K562 (cell line): ENCODE results near the gene ART1. TPM values are rescaled to one million over a fixed set of nuclear protein-coding genes. Genes with fewer than 3 reads are reported as not detected.
A peak's percentile ranks its signal among the peaks of the same experiment; 100 is the strongest.

Source experiments
- ZNF354B ChIP-seq: fragments of 250-450 bp; sonication (Bioruptor Pico); IDR thresholded peaks from 2 replicates; pipeline ENCODE4 v1.4.0; 2020
- ZNF551 ChIP-seq: fragments of 250-450 bp; sonication (Bioruptor Pico); IDR thresholded peaks from 2 replicates; pipeline ENCODE4 v1.5.0; 2021; ENCODE audit warnings: mild to moderate bottlenecking, moderate library complexity
- ZNF764 ChIP-seq: fragments of 250-450 bp; sonication (Bioruptor Pico); IDR thresholded peaks from 2 replicates; pipeline ENCODE4 v1.4.0; 2020; ENCODE audit warnings: low read depth, mild to moderate bottlenecking, moderate library complexity
- ZSCAN32 ChIP-seq: fragments of 450-650 bp; formaldehyde crosslinking; IDR thresholded peaks from 2 replicates; pipeline ENCODE4 v1.4.0; 2020; ENCODE audit warnings: mild to moderate bottlenecking, moderate library complexity
- ZZZ3 ChIP-seq: fragments of 450-650 bp; IDR thresholded peaks from 2 replicates; pipeline ENCODE4 v1.6.1; 2016; ENCODE audit warnings: antibody characterized with exemption, mild to moderate bottlenecking, moderate library complexity
- polyA plus RNA-seq, 8 experiments: library from polyadenylated mRNA; depleted of rRNA in 4 of 8; stranded (reverse) in 5 of 8; unstranded in 3 of 8; fragments of >200 nt; fragmentation: Nextera tagmentation in 2 of 8; fragmentation: Illumina TruSeq in 1 of 8; extraction: Ambion mirVana in 2 of 8; extraction: Trizol in 1 of 8; gene quantifications; 2 replicates each; pipeline versions ENCODE4 v1.2.1 to v1.2.3, GENCODE V29; 2011 to 2014; ENCODE audit warnings: inconsistent platforms in 1 of 8, missing spikeins in 1 of 8
- total RNA-seq, 7 experiments: library from RNA; depleted of rRNA in 6 of 7; stranded (reverse); fragments of >200 nt in 6 of 7; fragmentation: Illumina TruSeq in 2 of 7; extraction: Trizol in 2 of 7; gene quantifications; 2 replicates each; pipeline versions ENCODE4 v1.2.1 to v1.2.3, GENCODE V29; 2011 to 2021; ENCODE audit warnings: low replicate concordance in 1 of 7
- TF ChIP-seq, protein P1 (sequence below), 2 experiments: fragments of 450-650 bp in 1 of 2; sonication (generic) in 1 of 2; formaldehyde crosslinking in 1 of 2; IDR thresholded peaks; 2 replicates each; pipeline versions ENCODE4 v1.7.1 to v1.9.0; 2016 to 2022; ENCODE audit warnings: inconsistent platforms in 1 of 2, mild to moderate bottlenecking in 1 of 2, missing genetic modification reagents in 1 of 2
- TF ChIP-seq, protein P2 (sequence below), 2 experiments: fragments of 450-650 bp; formaldehyde crosslinking in 1 of 2; IDR thresholded peaks; 2 replicates each; pipeline versions ENCODE4 v1.4.0 to v1.6.1; 2014 to 2020; ENCODE audit warnings: mild to moderate bottlenecking in 2 of 2, borderline replicate concordance in 1 of 2, low read depth in 1 of 2

Gene ART1
- total and polyA plus RNA-seq, 9 of the 15 experiments (the other 6 are each of a cell fraction or from before 2014, with no cell fraction given), result not detected

DNA sequence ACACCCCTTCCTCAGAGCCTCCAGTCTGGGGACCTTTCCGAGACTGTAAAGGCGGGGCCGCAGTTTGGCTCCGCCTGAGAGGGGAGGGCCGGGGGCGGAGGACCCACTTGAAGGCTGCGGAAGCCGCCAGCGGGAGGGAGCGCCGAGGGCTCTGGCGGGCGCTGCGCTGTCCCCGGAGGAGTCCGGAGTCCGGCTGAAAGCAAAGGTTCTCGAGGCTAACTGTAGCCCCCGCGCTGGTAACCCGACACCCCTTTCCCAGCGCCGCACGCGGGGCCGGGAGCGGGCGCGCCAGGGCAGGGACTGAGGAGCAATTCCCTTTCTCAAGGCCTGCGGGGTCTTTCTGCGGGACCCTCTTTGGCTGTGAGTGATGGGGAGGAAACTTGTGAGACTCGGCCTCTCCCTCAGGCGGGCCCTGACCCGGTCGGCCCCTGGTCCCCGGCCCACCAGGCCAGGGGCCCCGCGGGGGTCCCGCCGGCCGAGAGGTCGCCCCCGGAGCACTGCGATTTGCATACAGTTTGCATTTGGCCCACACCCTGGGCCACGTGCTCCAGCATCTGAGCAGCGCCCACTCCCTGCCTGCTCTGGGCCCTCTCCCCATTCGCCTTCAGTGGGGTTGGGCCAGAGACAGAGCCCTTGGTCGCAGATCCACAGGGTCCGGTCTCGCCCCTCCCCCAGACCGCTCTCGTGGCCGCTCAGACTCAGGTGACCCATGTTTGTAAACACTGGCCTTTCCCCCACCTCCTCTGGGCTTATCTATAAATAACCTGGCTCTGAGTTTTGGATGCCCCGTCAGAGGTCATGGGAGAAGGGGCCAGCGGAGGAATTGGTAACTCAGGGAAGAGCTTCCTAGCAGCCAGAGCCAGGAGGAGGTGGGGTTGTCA lies 2.6 kb upstream of the ART1 start (continued):
- TF ChIP-seq, protein P1, sequence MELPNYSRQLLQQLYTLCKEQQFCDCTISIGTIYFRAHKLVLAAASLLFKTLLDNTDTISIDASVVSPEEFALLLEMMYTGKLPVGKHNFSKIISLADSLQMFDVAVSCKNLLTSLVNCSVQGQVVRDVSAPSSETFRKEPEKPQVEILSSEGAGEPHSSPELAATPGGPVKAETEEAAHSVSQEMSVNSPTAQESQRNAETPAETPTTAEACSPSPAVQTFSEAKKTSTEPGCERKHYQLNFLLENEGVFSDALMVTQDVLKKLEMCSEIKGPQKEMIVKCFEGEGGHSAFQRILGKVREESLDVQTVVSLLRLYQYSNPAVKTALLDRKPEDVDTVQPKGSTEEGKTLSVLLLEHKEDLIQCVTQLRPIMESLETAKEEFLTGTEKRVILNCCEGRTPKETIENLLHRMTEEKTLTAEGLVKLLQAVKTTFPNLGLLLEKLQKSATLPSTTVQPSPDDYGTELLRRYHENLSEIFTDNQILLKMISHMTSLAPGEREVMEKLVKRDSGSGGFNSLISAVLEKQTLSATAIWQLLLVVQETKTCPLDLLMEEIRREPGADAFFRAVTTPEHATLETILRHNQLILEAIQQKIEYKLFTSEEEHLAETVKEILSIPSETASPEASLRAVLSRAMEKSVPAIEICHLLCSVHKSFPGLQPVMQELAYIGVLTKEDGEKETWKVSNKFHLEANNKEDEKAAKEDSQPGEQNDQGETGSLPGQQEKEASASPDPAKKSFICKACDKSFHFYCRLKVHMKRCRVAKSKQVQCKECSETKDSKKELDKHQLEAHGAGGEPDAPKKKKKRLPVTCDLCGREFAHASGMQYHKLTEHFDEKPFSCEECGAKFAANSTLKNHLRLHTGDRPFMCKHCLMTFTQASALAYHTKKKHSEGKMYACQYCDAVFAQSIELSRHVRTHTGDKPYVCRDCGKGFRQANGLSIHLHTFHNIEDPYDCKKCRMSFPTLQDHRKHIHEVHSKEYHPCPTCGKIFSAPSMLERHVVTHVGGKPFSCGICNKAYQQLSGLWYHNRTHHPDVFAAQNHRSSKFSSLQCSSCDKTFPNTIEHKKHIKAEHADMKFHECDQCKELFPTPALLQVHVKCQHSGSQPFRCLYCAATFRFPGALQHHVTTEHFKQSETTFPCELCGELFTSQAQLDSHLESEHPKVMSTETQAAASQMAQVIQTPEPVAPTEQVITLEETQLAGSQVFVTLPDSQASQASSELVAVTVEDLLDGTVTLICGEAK (IDR thresholded peaks at IDR 0.05), result no peak; the same call in 1 of the 2 replicates
- TF ChIP-seq, protein P1 (CRISPR knock-in tag; IDR thresholded peaks at IDR 0.05), result no peak
- TF ChIP-seq ZZZ3 (no peak), ZNF764 (CRISPR knock-in tag) (no peak), ZSCAN32 (CRISPR knock-in tag) (no peak), ZNF551 (no peak), ZNF354B (CRISPR knock-in tag) (no peak)
- TF ChIP-seq, protein P2, sequence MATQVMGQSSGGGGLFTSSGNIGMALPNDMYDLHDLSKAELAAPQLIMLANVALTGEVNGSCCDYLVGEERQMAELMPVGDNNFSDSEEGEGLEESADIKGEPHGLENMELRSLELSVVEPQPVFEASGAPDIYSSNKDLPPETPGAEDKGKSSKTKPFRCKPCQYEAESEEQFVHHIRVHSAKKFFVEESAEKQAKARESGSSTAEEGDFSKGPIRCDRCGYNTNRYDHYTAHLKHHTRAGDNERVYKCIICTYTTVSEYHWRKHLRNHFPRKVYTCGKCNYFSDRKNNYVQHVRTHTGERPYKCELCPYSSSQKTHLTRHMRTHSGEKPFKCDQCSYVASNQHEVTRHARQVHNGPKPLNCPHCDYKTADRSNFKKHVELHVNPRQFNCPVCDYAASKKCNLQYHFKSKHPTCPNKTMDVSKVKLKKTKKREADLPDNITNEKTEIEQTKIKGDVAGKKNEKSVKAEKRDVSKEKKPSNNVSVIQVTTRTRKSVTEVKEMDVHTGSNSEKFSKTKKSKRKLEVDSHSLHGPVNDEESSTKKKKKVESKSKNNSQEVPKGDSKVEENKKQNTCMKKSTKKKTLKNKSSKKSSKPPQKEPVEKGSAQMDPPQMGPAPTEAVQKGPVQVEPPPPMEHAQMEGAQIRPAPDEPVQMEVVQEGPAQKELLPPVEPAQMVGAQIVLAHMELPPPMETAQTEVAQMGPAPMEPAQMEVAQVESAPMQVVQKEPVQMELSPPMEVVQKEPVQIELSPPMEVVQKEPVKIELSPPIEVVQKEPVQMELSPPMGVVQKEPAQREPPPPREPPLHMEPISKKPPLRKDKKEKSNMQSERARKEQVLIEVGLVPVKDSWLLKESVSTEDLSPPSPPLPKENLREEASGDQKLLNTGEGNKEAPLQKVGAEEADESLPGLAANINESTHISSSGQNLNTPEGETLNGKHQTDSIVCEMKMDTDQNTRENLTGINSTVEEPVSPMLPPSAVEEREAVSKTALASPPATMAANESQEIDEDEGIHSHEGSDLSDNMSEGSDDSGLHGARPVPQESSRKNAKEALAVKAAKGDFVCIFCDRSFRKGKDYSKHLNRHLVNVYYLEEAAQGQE (IDR thresholded peaks at IDR 0.05; ENCODE audit: borderline replicate concordance), result 0 out of 2 replicates have a peak, but pooled peaks have one; percentile 13
- TF ChIP-seq, protein P2 (CRISPR knock-in tag; IDR thresholded peaks at IDR 0.05; ENCODE audit: low read depth), result no peak
